ENCODE measurements around the gene UGT1A3.

Gene UGT1A3

DNA sequence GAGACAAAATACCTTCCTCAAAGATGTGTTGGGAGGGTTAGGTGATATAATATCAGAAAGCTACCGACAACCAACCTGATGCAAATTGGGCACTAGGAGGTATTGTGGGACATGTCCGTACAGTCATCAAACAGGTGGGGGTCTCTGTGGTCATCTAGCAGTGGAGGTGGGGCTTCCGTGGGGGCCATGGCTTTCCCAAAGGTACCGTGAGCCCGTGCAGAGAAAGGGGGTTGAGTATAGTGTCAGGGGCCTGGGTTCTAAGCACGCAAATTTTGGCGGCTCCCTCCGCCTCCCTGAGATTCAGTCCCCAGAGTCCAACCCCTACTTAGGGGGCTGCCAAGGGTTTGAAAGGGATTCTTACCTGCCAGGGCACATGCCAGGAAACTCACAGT is 92.9 kb downstream of the UGT1A3 start:
- in situ Hi-C loops (cut with HindIII; ENCODE audit: low pct_ligation_motif_present, low sequenced_read_pairs) = no loop called here
- no peak overlapping the region for H3K4me3 ChIP-seq (ENCODE audit: low read depth, low read length)
- TF ChIP-seq, protein P1, sequence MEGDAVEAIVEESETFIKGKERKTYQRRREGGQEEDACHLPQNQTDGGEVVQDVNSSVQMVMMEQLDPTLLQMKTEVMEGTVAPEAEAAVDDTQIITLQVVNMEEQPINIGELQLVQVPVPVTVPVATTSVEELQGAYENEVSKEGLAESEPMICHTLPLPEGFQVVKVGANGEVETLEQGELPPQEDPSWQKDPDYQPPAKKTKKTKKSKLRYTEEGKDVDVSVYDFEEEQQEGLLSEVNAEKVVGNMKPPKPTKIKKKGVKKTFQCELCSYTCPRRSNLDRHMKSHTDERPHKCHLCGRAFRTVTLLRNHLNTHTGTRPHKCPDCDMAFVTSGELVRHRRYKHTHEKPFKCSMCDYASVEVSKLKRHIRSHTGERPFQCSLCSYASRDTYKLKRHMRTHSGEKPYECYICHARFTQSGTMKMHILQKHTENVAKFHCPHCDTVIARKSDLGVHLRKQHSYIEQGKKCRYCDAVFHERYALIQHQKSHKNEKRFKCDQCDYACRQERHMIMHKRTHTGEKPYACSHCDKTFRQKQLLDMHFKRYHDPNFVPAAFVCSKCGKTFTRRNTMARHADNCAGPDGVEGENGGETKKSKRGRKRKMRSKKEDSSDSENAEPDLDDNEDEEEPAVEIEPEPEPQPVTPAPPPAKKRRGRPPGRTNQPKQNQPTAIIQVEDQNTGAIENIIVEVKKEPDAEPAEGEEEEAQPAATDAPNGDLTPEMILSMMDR (IDR thresholded peaks at IDR 0.05; ENCODE audit: low read depth, low read length, missing control alignments) = no peak
- no peak overlapping the region for H3K27ac ChIP-seq
- no peaks in the 10 kb centered on the region for H3K27me3 ChIP-seq (replicated peaks)
- DNase-seq = no peak
- no peaks in the 10 kb centered on the region for H3K36me3 ChIP-seq (replicated peaks)

DNA sequence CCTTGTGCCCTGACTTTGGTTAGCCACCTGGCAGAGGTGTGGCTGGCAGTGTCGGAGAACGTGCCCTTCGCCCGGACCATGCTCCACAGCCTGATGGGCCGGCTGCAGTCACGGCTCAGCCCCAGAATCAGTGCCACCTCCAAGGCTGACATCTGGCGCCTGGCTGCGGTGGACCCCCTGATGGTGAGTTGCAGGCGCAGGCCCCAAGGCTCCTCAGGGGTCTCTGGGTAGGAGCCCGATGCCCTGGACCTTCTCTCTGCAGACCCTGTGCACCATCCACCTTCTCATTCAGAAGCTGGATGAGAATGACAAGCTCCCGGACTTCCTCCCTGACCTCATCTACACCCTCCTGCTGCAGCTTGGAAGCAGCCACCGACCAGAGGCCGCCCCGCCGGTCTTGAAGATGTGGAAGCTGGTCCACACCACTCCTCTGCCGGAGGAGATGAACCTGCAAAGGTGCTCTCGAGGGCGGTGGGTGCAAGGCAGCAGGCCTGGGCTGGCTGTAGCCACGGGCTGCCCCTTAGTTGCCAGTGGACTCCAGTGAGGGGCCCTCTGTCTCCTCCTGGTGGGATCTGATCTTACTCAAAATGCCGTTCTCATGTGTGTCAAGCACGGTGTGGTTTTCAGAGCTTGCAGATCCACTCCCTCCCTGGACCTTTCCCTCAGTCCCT is 93.4 kb downstream of the UGT1A3 start:
- DNase-seq = no peak
- H3K4me3 ChIP-seq (ENCODE audit: low read depth, low read length) = no peak overlapping the region
- TF ChIP-seq, protein P1 (IDR thresholded peaks at IDR 0.05; ENCODE audit: low read depth, low read length, missing control alignments) = no peak
- no peaks in the 10 kb centered on the region for H3K36me3 ChIP-seq (replicated peaks)
- no peak overlapping the region for H3K27ac ChIP-seq
- in situ Hi-C loops (cut with HindIII; ENCODE audit: low pct_ligation_motif_present, low sequenced_read_pairs) = no loop called here
- no peaks in the 10 kb centered on the region for H3K27me3 ChIP-seq (replicated peaks)

Measured in brain microvascular endothelial cell (primary cell).